ENCODE measurements around the gene CHST11.

CHST11 gene

GRCh38 chr12:104684884-104685283 lies 228.1 kb downstream of the CHST11 start:
- no peak for DNase-seq

GRCh38 chr12:104685366-104685765 lies 228.6 kb downstream of the CHST11 start:
- no peak for DNase-seq

GRCh38 chr12:104686196-104686595 lies 229.4 kb downstream of the CHST11 start:
- DNase-seq: no peak

GRCh38 chr12:104687823-104688573 lies 231.2 kb downstream of the CHST11 start:
- no peak for DNase-seq

GRCh38 chr12:104689635-104690034 lies 232.9 kb downstream of the CHST11 start:
- DNase-seq: no peak

GRCh38 chr12:104691721-104692556 lies 235.2 kb downstream of the CHST11 start:
- DNase-seq: no peak

- no peak for DNase-seq
Observed at GRCh38 chr12:104692557-104693218, 235.9 kb downstream of the CHST11 start.

GRCh38 chr12:104693493-104693892 lies 236.7 kb downstream of the CHST11 start:
- DNase-seq: no peak

GRCh38 chr12:104694161-104694560 lies 237.4 kb downstream of the CHST11 start:
- DNase-seq: no peak

GRCh38 chr12:104694711-104695110 lies 238.0 kb downstream of the CHST11 start:
- DNase-seq: no peak

- DNase-seq: no peak
Observed at GRCh38 chr12:104695453-104696148, 238.9 kb downstream of the CHST11 start.

GRCh38 chr12:104697186-104697585 lies 240.4 kb downstream of the CHST11 start:
- no peak for DNase-seq

GRCh38 chr12:104698871-104699270 lies 242.1 kb downstream of the CHST11 start:
- no peak for DNase-seq

GRCh38 chr12:104699489-104700190 lies 242.9 kb downstream of the CHST11 start:
- DNase-seq: no peak

- no peak for DNase-seq
Observed at GRCh38 chr12:104700324-104700723, 243.6 kb downstream of the CHST11 start.

GRCh38 chr12:104701301-104701700 lies 244.6 kb downstream of the CHST11 start:
- DNase-seq: no peak

- DNase-seq: no peak
Observed at GRCh38 chr12:104701756-104702155, 245.0 kb downstream of the CHST11 start.

- no peak for DNase-seq
Observed at GRCh38 chr12:104702565-104703139, 245.9 kb downstream of the CHST11 start.

GRCh38 chr12:104703372-104703771 lies 246.6 kb downstream of the CHST11 start:
- DNase-seq: no peak

- no peak for DNase-seq
Observed at GRCh38 chr12:104704224-104704779, 247.6 kb downstream of the CHST11 start.

- no peak for DNase-seq
Observed at GRCh38 chr12:104707194-104707593, 250.4 kb downstream of the CHST11 start.

Measured in NCI-H510A treated with DMSO at 0.1 percent for 48 hours (cell line).